GM12892 (cell line): ENCODE results near the gene CDK16.

Experiments used
- POLR2A ChIP-seq: IDR thresholded peaks from 2 replicates; pipeline ENCODE4 v1.6.1; 2011; ENCODE audit warnings: low read depth, low read length, control low read depth
- POLR2AphosphoS5 ChIP-seq: IDR thresholded peaks from 2 replicates; pipeline ENCODE4 v1.6.1; 2011; ENCODE audit warnings: low read depth, low read length, control low read depth
- TAF1 ChIP-seq: IDR thresholded peaks from 2 replicates; pipeline ENCODE4 v1.6.1; 2011; ENCODE audit warnings: low read depth, mild to moderate bottlenecking, control low read depth, low read length, borderline replicate concordance

GRCh38 chrX:47193475-47194193 lies 24.8 kb upstream of the CDK16 start, which contains the start of gene UBA1:
- TF ChIP-seq TAF1 (peak; percentile 81), POLR2A (peak; percentile 93), POLR2AphosphoS5 (peak; percentile 92)
